Measurements from ENCODE around the gene EFNB2. TPM values are rescaled to one million over a fixed set of nuclear protein-coding genes. Genes with fewer than 3 reads are reported as not detected.

EFNB2 gene
- total RNA-seq, 1 experiment from 2014 or later, result 5.2 TPM

GRCh38 chr13:106527445-106527801 lies 8.0 kb downstream of the EFNB2 start:
- CTCF ChIA-PET, result no interaction called here
- no peak overlapping the region for H3K27ac ChIP-seq (ENCODE audit: low read depth, low read length, poor library complexity, severe bottlenecking)
- no peaks in the 10 kb centered on the region for H3K9me3 ChIP-seq (ENCODE audit: low read depth, low read length, poor library complexity, severe bottlenecking)
- H3K4me1 ChIP-seq (ENCODE audit: insufficient read depth, low read length, poor library complexity, severe bottlenecking), result no peaks in the 10 kb centered on the region
- H3K4me3 ChIP-seq (ENCODE audit: low read depth, low read length, poor library complexity, severe bottlenecking), result no peak overlapping the region
- TF ChIP-seq, protein P1, sequence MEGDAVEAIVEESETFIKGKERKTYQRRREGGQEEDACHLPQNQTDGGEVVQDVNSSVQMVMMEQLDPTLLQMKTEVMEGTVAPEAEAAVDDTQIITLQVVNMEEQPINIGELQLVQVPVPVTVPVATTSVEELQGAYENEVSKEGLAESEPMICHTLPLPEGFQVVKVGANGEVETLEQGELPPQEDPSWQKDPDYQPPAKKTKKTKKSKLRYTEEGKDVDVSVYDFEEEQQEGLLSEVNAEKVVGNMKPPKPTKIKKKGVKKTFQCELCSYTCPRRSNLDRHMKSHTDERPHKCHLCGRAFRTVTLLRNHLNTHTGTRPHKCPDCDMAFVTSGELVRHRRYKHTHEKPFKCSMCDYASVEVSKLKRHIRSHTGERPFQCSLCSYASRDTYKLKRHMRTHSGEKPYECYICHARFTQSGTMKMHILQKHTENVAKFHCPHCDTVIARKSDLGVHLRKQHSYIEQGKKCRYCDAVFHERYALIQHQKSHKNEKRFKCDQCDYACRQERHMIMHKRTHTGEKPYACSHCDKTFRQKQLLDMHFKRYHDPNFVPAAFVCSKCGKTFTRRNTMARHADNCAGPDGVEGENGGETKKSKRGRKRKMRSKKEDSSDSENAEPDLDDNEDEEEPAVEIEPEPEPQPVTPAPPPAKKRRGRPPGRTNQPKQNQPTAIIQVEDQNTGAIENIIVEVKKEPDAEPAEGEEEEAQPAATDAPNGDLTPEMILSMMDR (conservative IDR thresholded peaks at IDR 0.05; ENCODE audit: low read depth, low read length), result no peak
- no peak for TF ChIP-seq EZH2 (IDR thresholded peaks at IDR 0.05; ENCODE audit: borderline replicate concordance, low read depth, low read length, poor library complexity, severe bottlenecking)
- peaks cover 35% of the 10 kb centered on the region for H3K27me3 ChIP-seq (replicated peaks; ENCODE audit: insufficient read depth, low read depth, low read length, poor library complexity)
- DNase-seq (ENCODE audit: low spot score), result no peak
- no peaks in the 10 kb centered on the region for H3K36me3 ChIP-seq (ENCODE audit: insufficient read depth, low read length, poor library complexity, severe bottlenecking)
- POLR2A ChIA-PET (ENCODE audit: low non-redundant PET), result no interaction called here
- intact Hi-C loops (cut with micrococcal nuclease; ENCODE audit: unreplicated experiment), result no loop called here
- BruUV-seq (replicated peaks), result no TSS peak

DNA sequence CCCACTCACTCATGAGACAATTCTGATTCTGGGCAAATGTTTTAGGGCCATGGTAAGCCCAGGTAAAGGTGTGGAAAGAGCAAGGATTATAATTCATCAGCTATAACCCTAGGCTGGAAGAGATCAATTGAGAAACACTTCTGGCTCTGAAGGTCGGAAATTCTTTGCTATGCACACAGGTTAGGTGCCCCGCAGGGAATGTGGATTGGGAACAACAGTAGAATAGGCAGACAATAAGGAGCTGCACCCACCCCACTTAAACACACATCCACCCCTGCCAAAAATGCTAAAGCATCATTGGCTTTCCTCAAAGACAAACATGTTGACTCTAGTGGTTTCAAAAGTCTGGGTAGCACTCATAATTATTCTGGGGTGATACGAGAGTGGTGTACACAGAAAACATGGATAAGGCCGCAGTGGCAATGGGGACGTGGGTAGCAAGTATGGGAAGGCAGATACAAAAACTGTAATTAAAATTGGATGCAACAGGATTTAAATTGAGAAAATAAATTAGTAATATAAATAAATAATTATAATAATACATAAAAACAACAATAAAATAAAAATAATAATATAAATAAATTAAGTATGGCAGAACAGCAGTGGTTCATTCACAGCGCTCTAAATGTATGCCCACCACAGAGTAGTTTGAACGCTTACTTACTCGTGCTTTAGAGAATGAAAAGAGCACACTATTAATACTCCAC lies 8.6 kb downstream of the EFNB2 start:
- CTCF ChIA-PET, result no interaction called here
- intact Hi-C loops (cut with micrococcal nuclease; ENCODE audit: unreplicated experiment), result no loop called here

DNA sequence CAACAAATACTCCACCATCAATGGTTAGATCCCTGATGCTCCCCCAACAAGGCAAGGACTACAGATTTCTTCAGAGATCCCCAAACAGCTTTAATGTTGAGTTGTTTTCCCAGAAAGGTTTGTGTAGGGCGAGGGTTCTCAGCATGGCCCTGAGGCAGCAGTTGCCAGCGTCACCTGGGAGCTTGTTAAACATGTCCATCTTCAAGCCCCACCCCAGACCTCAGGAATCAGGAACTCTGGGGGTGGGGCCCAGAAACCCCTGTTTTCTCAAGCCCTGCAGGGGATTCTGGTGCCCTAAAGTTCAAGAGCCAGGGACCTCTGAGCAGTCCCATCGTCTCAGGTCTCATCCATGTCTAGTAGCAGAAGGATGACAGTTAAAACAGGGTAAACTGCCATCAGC lies 9.6 kb downstream of the EFNB2 start:
- ChIA-PET POLR2A (ENCODE audit: low non-redundant PET) (no interaction called here), CTCF (no interaction called here)
- Histone ChIP-seq H3K36me3 (ENCODE audit: insufficient read depth, low read length, poor library complexity, severe bottlenecking) (no peaks in the 10 kb centered on the region), H3K4me1 (ENCODE audit: insufficient read depth, low read length, poor library complexity, severe bottlenecking) (no peaks in the 10 kb centered on the region), H3K9me3 (ENCODE audit: low read depth, low read length, poor library complexity, severe bottlenecking) (no peaks in the 10 kb centered on the region), H3K4me3 (ENCODE audit: low read depth, low read length, poor library complexity, severe bottlenecking) (no peak overlapping the region), H3K27ac (ENCODE audit: low read depth, low read length, poor library complexity, severe bottlenecking) (no peak overlapping the region), H3K27me3 (replicated peaks; ENCODE audit: insufficient read depth, low read depth, low read length, poor library complexity) (peaks cover 19% of the 10 kb centered on the region)
- DNase-seq (ENCODE audit: low spot score), result no peak
- intact Hi-C loops (cut with micrococcal nuclease; ENCODE audit: unreplicated experiment), result no loop called here
- no TSS peak for BruUV-seq (replicated peaks)
- TF ChIP-seq, protein P1 (conservative IDR thresholded peaks at IDR 0.05; ENCODE audit: low read depth, low read length), result no peak
- no peak for TF ChIP-seq EZH2 (IDR thresholded peaks at IDR 0.05; ENCODE audit: borderline replicate concordance, low read depth, low read length, poor library complexity, severe bottlenecking)

More for the DNA sequence above, 8.6 kb downstream of the EFNB2 start:
- TF ChIP-seq, protein P1 (conservative IDR thresholded peaks at IDR 0.05; ENCODE audit: low read depth, low read length), result no peak
- no peak for TF ChIP-seq EZH2 (IDR thresholded peaks at IDR 0.05; ENCODE audit: borderline replicate concordance, low read depth, low read length, poor library complexity, severe bottlenecking)
- Histone ChIP-seq H3K9me3 (ENCODE audit: low read depth, low read length, poor library complexity, severe bottlenecking) (no peaks in the 10 kb centered on the region), H3K4me1 (ENCODE audit: insufficient read depth, low read length, poor library complexity, severe bottlenecking) (no peaks in the 10 kb centered on the region), H3K27ac (ENCODE audit: low read depth, low read length, poor library complexity, severe bottlenecking) (no peak overlapping the region), H3K4me3 (ENCODE audit: low read depth, low read length, poor library complexity, severe bottlenecking) (no peak overlapping the region), H3K36me3 (ENCODE audit: insufficient read depth, low read length, poor library complexity, severe bottlenecking) (no peaks in the 10 kb centered on the region), H3K27me3 (replicated peaks; ENCODE audit: insufficient read depth, low read depth, low read length, poor library complexity) (peaks cover 30% of the 10 kb centered on the region)
- no TSS peak for BruUV-seq (replicated peaks)
- POLR2A ChIA-PET (ENCODE audit: low non-redundant PET), result no interaction called here
- DNase-seq (ENCODE audit: low spot score), result no peak
